HCT116 (cell line): ENCODE data around the gene DNAJC1. TPM values are rescaled to one million over a fixed set of nuclear protein-coding genes. Genes with fewer than 3 reads are reported as not detected.

Source experiments
- ATAC-seq: fragments of 200-7000 bp; cut with Tn5 transposase; 2 replicates; pipeline ENCODE4 v1.9.1; 2020; ENCODE audit warnings: mild to moderate bottlenecking, moderate library complexity
- BruUV-seq: library from RNA; stranded (reverse); fragments of 400-500 nt; replicated peaks from 2 replicates; lab custom pipeline; 2021; lab: Mats Ljungman, UMichigan
- CTCF ChIA-PET: fragments of 300-600 bp; sonication (Branson Sonifier 250); formaldehyde crosslinking; loops from one replicate; lab custom pipeline; 2021; ENCODE audit warnings: antibody characterized with exemption; lab: Charles Lee
- POLR2A ChIA-PET: fragments of 300-600, 350-600 bp; sonication (Branson Sonifier 250); formaldehyde crosslinking; loops from one replicate; lab custom pipeline; 2021; ENCODE audit warnings: antibody characterized with exemption; lab: Charles Lee
- RAD21 ChIA-PET, 2 experiments: fragments of 300-600 bp; sonication (Branson Sonifier 250); formaldehyde crosslinking; loops; one replicate each; lab custom pipeline; 2023; ENCODE audit warnings: low total read pairs in 2 of 2; ENCODE audit not compliant: uncharacterized antibody in 2 of 2, unreplicated experiment in 2 of 2, low non-redundant PET in 1 of 2; lab: Charles Lee
- DNase-seq: peaks from one replicate; pipeline ENCODE4 v3.0.0-alpha.2; 2010; ENCODE audit warnings: low read depth, low spot score
- H2AFZ ChIP-seq: fragments of 200-600 bp; shearing (Covaris generic), sonication (generic); 2 replicates; pipeline ENCODE4 v1.6.1; 2017; ENCODE audit warnings: low read depth, mixed run types, mixed read lengths, antibody characterized with exemption, low read length; ENCODE audit not compliant: poor library complexity, severe bottlenecking
- H3K27ac ChIP-seq: 2 replicates; pipeline ENCODE4 v1.5.1; 2012; ENCODE audit warnings: low read depth, low read length
- H3K27me3 ChIP-seq: fragments of 200-600 bp; sonication (generic); 2 replicates; pipeline ENCODE4 v1.6.1; 2016; ENCODE audit warnings: mixed run types, low read length, mixed read lengths; ENCODE audit not compliant: insufficient read depth
- H3K36me3 ChIP-seq, 2 experiments: fragments of 200-500 bp in 1 of 2; fragments of 200-600 bp in 1 of 2; sonication (Bioruptor generic) in 1 of 2; sonication (generic) in 1 of 2; 2 replicates each; pipeline versions ENCODE4 v1.5.1 to v1.6.1; 2014 to 2016; ENCODE audit warnings: low read length in 2 of 2, inconsistent platforms in 1 of 2, mixed read lengths in 1 of 2, mixed run types in 1 of 2; ENCODE audit not compliant: insufficient read depth in 2 of 2, control insufficient read depth in 1 of 2
- H3K4me1 ChIP-seq, 2 experiments: fragments of 200-600 bp in 1 of 2; sonication (generic) in 1 of 2; 2 replicates each; pipeline versions ENCODE4 v1.5.1 to v1.6.1; 2012 to 2017; ENCODE audit warnings: low read length in 2 of 2, inconsistent platforms in 1 of 2, mild to moderate bottlenecking in 1 of 2, mixed read lengths in 1 of 2, mixed run types in 1 of 2, moderate library complexity in 1 of 2; ENCODE audit not compliant: insufficient read depth in 2 of 2, control insufficient read depth in 1 of 2
- H3K4me2 ChIP-seq: fragments of 200-600 bp; sonication (generic); 2 replicates; pipeline ENCODE4 v1.6.1; 2017; ENCODE audit warnings: mixed run types, low read length, mixed read lengths
- H3K4me3 ChIP-seq, 2 experiments: fragments of 200-600 bp in 1 of 2; sonication (generic) in 1 of 2; replicated peaks in 1 of 2; 2 replicates each; pipeline ENCODE4 v1.5.1; 2011 to 2016; ENCODE audit warnings: low read length in 2 of 2, control low read depth in 1 of 2, low read depth in 1 of 2, mild to moderate bottlenecking in 1 of 2, mixed read lengths in 1 of 2, mixed run types in 1 of 2
- H3K79me2 ChIP-seq: fragments of 200-600 bp; sonication (generic); 2 replicates; pipeline ENCODE4 v1.6.1; 2017; ENCODE audit warnings: mild to moderate bottlenecking, mixed run types, low read length, moderate library complexity, mixed read lengths; ENCODE audit not compliant: insufficient read depth
- H3K9ac ChIP-seq: fragments of 200-600 bp; sonication (generic); 2 replicates; pipeline ENCODE4 v1.6.1; 2016; ENCODE audit warnings: low read length, mixed read lengths
- H3K9me2 ChIP-seq: fragments of 200-600 bp; sonication (generic), shearing (Covaris generic); 2 replicates; pipeline ENCODE4 v1.6.1; 2017; ENCODE audit warnings: mixed run types, mild to moderate bottlenecking, moderate library complexity; ENCODE audit not compliant: insufficient read depth
- H3K9me3 ChIP-seq, 2 experiments: fragments of 200-500 bp in 1 of 2; fragments of 200-600 bp in 1 of 2; sonication (Bioruptor generic) in 1 of 2; sonication (generic) in 1 of 2; 2 replicates each; pipeline ENCODE4 v1.6.1; 2014 to 2017; ENCODE audit warnings: low read length in 2 of 2, mixed read lengths in 2 of 2, inconsistent platforms in 1 of 2, low read depth in 1 of 2, mild to moderate bottlenecking in 1 of 2, mixed run types in 1 of 2, moderate library complexity in 1 of 2; ENCODE audit not compliant: control insufficient read depth in 1 of 2, insufficient read depth in 1 of 2
- H4K20me1 ChIP-seq: fragments of 200-600 bp; sonication (generic), shearing (Covaris generic); 2 replicates; pipeline ENCODE4 v1.6.1; 2017; ENCODE audit warnings: mixed run types, mild to moderate bottlenecking, moderate library complexity; ENCODE audit not compliant: insufficient read depth
- ELF1 ChIP-seq: IDR thresholded peaks from 2 replicates; pipeline ENCODE4 v1.6.1; 2012; ENCODE audit warnings: low read depth, borderline replicate concordance
- FOSL1 ChIP-seq: IDR thresholded peaks from 2 replicates; pipeline ENCODE4 v1.6.1; 2012; ENCODE audit warnings: low read depth
- intact Hi-C: fragments of 100-400 bp; cut with micrococcal nuclease; formaldehyde crosslinking; loops from 2 replicates; pipeline ENCODE4 v1.10.0; 2022
- total RNA-seq: library from RNA; stranded (reverse); gene quantifications from one replicate; pipeline ENCODE4 v1.2.1, GENCODE V29; 2021; ENCODE audit not compliant: unreplicated experiment
- TF ChIP-seq, protein P1 (sequence below), 3 experiments: fragments of 200-600 bp in 1 of 3; sonication (generic) in 1 of 3; IDR thresholded peaks in 2 of 3; conservative IDR thresholded peaks in 1 of 3; 2 replicates each; pipeline ENCODE4 v1.5.1; 2012 to 2017; ENCODE audit warnings: low read depth in 2 of 3, low read length in 2 of 3, antibody characterized with exemption in 1 of 3, borderline replicate concordance in 1 of 3, control low read depth in 1 of 3, mild to moderate bottlenecking in 1 of 3, mixed read lengths in 1 of 3, mixed run types in 1 of 3, moderate library complexity in 1 of 3; ENCODE audit not compliant: insufficient read depth in 1 of 3
- TF ChIP-seq, protein P2 (sequence below): IDR thresholded peaks from 2 replicates; pipeline ENCODE4 v1.6.1; 2011; ENCODE audit warnings: mild to moderate bottlenecking, low read length, moderate library complexity; ENCODE audit not compliant: insufficient replicate concordance; ENCODE audit errors: extremely low read depth

Gene DNAJC1
- total RNA-seq, 1 experiment from 2014 or later = 17.9 TPM

GRCh38 chr10:21978191-21978862 lies 25.2 kb downstream of the DNAJC1 start:
- Histone ChIP-seq H3K4me3 (no peak overlapping the region), H3K9me2 (no peaks in the 10 kb centered on the region), H3K9ac (no peak overlapping the region), H3K36me3 (no peaks in the 10 kb centered on the region), H3K27ac (no peak overlapping the region), H3K79me2 (peaks cover 42% of the 10 kb centered on the region), H2AFZ (no peak overlapping the region), H3K9me3 (no peaks in the 10 kb centered on the region), H3K4me2 (peak overlapping the region; percentile 2; the same call in 1 of the 2 replicates), H3K4me1 (peaks cover 0 to 8% of the 10 kb centered on the region in 2 experiments; a peak in 2 of 4 replicates), H3K27me3 (no peaks in the 10 kb centered on the region), H4K20me1 (no peaks in the 10 kb centered on the region)
- BruUV-seq = no TSS peak
- TF ChIP-seq, protein P1, sequence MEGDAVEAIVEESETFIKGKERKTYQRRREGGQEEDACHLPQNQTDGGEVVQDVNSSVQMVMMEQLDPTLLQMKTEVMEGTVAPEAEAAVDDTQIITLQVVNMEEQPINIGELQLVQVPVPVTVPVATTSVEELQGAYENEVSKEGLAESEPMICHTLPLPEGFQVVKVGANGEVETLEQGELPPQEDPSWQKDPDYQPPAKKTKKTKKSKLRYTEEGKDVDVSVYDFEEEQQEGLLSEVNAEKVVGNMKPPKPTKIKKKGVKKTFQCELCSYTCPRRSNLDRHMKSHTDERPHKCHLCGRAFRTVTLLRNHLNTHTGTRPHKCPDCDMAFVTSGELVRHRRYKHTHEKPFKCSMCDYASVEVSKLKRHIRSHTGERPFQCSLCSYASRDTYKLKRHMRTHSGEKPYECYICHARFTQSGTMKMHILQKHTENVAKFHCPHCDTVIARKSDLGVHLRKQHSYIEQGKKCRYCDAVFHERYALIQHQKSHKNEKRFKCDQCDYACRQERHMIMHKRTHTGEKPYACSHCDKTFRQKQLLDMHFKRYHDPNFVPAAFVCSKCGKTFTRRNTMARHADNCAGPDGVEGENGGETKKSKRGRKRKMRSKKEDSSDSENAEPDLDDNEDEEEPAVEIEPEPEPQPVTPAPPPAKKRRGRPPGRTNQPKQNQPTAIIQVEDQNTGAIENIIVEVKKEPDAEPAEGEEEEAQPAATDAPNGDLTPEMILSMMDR (IDR thresholded peaks at IDR 0.05 in 2 of 3, conservative IDR thresholded peaks at IDR 0.05 in 1 of 3; ENCODE audit: borderline replicate concordance in 1 of 3, insufficient read depth in 1 of 3, low read depth in 2 of 3, low read length in 2 of 3) = no peak
- TF ChIP-seq FOSL1 (no peak), ELF1 (no peak)
- TF ChIP-seq, protein P2, sequence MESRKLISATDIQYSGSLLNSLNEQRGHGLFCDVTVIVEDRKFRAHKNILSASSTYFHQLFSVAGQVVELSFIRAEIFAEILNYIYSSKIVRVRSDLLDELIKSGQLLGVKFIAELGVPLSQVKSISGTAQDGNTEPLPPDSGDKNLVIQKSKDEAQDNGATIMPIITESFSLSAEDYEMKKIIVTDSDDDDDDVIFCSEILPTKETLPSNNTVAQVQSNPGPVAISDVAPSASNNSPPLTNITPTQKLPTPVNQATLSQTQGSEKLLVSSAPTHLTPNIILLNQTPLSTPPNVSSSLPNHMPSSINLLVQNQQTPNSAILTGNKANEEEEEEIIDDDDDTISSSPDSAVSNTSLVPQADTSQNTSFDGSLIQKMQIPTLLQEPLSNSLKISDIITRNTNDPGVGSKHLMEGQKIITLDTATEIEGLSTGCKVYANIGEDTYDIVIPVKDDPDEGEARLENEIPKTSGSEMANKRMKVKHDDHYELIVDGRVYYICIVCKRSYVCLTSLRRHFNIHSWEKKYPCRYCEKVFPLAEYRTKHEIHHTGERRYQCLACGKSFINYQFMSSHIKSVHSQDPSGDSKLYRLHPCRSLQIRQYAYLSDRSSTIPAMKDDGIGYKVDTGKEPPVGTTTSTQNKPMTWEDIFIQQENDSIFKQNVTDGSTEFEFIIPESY = no peak
- ChIA-PET RAD21 (no interaction called here), POLR2A (no interaction called here), CTCF (no interaction called here)
- no peak for DNase-seq
- intact Hi-C loops = no loop called here
- no peak for ATAC-seq
